ENCODE measurements around the gene CHPT1.

Gene CHPT1

DNA sequence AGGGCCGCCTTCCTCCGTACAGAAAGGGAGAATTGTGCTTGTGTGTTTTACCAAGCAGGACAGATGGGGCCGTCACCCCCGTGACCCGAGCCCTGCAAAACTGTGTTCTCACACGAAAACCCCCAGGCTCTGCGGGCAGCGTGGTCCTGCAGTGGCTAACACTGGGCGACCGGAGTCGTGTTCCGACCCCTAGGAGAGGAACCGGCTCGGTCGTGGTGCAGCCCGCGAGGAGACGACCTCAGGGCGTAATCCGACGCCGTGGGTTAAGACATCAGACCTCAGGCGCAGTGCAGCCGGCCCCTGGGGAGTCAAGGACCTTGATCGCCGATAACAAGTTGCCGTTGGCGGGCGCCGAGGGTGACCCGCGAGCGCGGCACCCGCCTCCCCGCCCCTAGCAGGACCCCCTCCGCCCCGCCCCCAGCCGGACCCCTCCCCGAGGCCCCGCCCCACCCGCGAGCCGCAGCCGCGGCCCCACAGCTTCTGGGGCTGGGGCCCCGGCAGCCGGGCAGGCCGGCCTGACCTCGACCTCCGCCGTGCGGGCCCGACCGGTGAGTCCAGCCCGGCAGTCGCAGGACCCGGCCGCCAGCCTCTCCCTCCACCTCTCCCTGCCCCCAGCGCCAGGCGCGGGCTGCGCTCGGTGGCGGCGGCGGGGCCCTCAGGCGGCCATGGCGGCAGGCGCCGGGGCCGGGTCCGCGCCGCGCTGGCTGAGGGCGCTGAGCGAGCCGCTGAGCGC lies at the start of gene CHPT1:
TSS of gene CHPT1 (plus strand) at position 444 of the 733 bp plus-strand sequence. CDS start at position 666, 222 bp downstream.
- H3K4me3 ChIP-seq (ENCODE audit: low read length), result peak within 1 kb of the TSS; percentile 81
- peak; percentile 16 for DNase-seq (ENCODE audit: low read depth)
- TF ChIP-seq CTCF (conservative IDR thresholded peaks at IDR 0.05; ENCODE audit: low read length), result no peak

DNA sequence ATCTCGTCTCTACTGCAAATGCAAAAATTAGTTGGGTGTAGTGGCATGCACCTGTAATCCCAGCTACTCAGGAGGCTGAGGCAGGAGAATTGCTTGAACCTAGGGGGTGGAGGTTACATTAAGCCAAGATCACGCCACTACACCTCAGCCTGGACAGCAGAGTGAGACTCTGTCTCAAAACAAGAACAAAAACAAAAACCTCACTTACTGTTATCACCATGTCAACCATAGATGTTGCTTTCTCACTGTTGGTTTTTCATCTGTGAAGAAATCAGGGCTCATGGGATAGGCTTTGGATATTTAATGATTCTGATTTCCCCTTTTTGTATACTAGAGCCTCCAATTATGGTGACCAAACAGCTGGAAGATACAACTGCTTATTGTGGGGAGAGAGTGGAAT lies 49.7 kb upstream of the CHPT1 start:
- no peak for TF ChIP-seq CTCF (conservative IDR thresholded peaks at IDR 0.05; ENCODE audit: low read length)
- DNase-seq (ENCODE audit: low read depth), result no peak
- no peak overlapping the region for H3K4me3 ChIP-seq (ENCODE audit: low read length)

GRCh38 chr12:101648195-101648594 lies 49.2 kb upstream of the CHPT1 start:
- DNase-seq (ENCODE audit: low read depth), result no peak
- TF ChIP-seq CTCF (conservative IDR thresholded peaks at IDR 0.05; ENCODE audit: low read length), result no peak

DNA sequence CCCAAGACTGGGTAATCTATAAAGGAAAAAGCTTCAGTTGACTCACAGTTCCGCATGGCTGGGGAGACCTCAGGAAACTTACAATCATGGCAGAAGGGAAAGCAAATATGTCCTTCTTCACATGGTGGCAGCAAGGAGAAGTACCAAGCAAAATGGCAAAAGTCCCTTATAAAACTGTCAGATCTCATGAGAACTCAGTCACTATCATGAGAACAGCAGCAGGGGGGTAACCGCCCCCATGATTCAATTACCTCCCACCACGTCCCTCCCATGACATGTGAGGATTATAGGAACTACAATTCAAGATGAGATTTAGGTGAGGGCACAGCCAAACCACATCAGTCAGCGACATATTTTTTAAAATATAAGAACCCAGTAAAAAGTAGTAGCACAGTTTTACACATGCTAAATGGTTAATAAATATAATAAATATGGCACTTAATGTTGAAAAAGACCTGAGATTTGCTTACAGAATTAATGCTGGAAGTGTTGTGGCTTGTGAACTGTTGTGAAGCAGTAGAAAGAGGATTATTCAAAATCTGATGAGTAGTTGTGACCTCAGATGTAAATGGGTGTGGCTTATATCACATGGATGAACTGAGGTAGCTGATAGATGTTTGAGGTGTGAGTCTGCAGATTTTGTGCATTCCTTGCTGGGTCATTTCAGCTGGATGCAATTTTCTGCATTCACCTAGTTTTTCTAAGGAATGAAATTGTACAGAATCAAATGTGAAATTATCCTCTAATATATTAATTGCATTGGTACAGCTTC lies 46.9 kb upstream of the CHPT1 start:
- DNase-seq (ENCODE audit: low read depth), result no peak
- no peak for TF ChIP-seq CTCF (conservative IDR thresholded peaks at IDR 0.05; ENCODE audit: low read length)
- H3K4me3 ChIP-seq (ENCODE audit: low read length), result no peak overlapping the region

More at GRCh38 chr12:101648195-101648594, 49.2 kb upstream of the CHPT1 start:
- H3K4me3 ChIP-seq (ENCODE audit: low read length), result no peak overlapping the region

DNA sequence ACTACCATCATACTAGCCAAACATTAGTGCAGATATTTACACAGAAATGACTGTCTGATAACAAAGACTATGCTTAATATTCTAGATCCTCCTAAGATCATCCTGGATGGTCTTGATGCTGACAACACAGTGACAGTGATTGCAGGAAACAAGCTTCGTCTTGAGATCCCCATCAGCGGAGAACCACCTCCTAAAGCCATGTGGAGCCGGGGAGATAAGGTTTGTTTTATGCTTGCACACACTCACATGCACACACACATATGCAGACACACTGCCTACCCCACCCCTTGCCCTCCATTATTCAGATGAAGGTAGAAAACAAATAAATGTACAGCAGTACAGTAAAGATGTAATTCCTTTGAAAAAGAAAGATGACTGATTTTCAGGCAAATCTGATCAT lies 44.4 kb upstream of the CHPT1 start:
- TF ChIP-seq CTCF (conservative IDR thresholded peaks at IDR 0.05; ENCODE audit: low read length), result no peak
- no peak for DNase-seq (ENCODE audit: low read depth)
- H3K4me3 ChIP-seq (ENCODE audit: low read length), result no peak overlapping the region

DNA sequence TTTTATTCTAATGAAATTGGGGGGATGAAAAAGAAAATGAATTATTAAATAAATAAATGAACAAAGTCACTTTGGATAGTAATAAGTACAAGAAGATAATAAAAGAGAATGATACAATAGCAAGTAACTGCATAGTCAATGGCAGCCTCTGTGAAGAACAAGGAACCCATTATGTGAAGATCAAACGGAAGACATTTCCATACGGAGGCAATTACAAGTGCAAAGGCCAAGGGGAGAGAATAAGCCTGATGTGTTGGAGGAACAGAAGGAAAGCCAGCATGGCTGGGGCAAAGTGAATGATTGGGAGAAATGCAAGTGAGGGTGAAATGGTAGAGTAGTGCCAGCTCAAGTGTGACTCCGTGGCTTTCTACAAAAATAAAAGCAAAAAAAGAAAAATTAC lies 43.9 kb upstream of the CHPT1 start:
- TF ChIP-seq CTCF (conservative IDR thresholded peaks at IDR 0.05; ENCODE audit: low read length), result no peak
- no peak for DNase-seq (ENCODE audit: low read depth)
- no peak overlapping the region for H3K4me3 ChIP-seq (ENCODE audit: low read length)

DNA sequence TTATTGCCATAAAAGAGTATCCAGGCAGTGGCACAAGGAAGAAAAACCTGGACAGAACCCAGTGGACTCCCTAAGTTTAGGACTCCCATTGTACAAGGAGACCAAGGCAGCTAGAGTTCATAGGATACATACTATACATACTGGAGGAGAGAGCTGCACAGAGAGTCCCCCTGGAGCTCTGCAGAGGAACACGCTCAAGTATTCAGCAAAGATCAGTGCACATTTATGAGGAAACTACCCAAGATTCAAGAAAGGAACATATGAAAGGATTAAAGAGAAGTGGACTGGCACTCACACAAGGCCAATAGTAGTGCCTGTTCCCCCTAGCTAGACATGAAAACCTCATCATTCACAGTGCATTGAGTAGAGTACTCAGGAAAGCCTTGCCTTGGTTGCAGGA lies 43.0 kb upstream of the CHPT1 start:
- no peak for TF ChIP-seq CTCF (conservative IDR thresholded peaks at IDR 0.05; ENCODE audit: low read length)

More for the DNA sequence above, 43.0 kb upstream of the CHPT1 start:
- H3K4me3 ChIP-seq (ENCODE audit: low read length), result no peak overlapping the region
- DNase-seq (ENCODE audit: low read depth), result no peak

All from AG10803 (cell line).